Measurements from ENCODE around the gene NOM1. TPM values are rescaled to one million over a fixed set of nuclear protein-coding genes. Genes with fewer than 3 reads are reported as not detected.

The NOM1 gene
- total RNA-seq, 1 donor from 2014 or later, result 19.7 TPM

GRCh38 chr7:156963472-156963871 lies 14.0 kb downstream of the NOM1 start:
- no peaks in the 10 kb centered on the region for H3K9me3 Mint-ChIP-seq (ENCODE audit: unreplicated experiment)
- Histone ChIP-seq H3K27ac (ENCODE audit: low read depth, low read length) (no peak overlapping the region), H2AFZ (ENCODE audit: low read depth, low read length) (no peak overlapping the region), H3K9me3 (ENCODE audit: insufficient read depth, low read depth, low read length) (no peaks in the 10 kb centered on the region), H3K9ac (ENCODE audit: low read length) (no peak overlapping the region), H3K4me1 (ENCODE audit: insufficient read depth, low read length) (no peaks in the 10 kb centered on the region), H3K79me2 (ENCODE audit: insufficient read depth, low read length) (peaks cover 23% of the 10 kb centered on the region), H4K20me1 (ENCODE audit: insufficient read depth, low read length) (peaks cover 41% of the 10 kb centered on the region), H3K4me2 (ENCODE audit: low read length) (no peak overlapping the region), H3K4me3 (ENCODE audit: insufficient read depth, low read depth, low read length) (no peak overlapping the region), H3K27me3 (ENCODE audit: insufficient read depth, low read length) (no peaks in the 10 kb centered on the region), H3K36me3 (ENCODE audit: insufficient read depth, low read length) (peaks cover 67% of the 10 kb centered on the region)
- no peak overlapping the region for H3K4me3 Mint-ChIP-seq (ENCODE audit: unreplicated experiment)
- no peak for DNase-seq (ENCODE audit: low read depth)
- TF ChIP-seq EZH2 (IDR thresholded peaks at IDR 0.05; ENCODE audit: insufficient read depth, low read length), result no peak
- TF ChIP-seq, protein P1, sequence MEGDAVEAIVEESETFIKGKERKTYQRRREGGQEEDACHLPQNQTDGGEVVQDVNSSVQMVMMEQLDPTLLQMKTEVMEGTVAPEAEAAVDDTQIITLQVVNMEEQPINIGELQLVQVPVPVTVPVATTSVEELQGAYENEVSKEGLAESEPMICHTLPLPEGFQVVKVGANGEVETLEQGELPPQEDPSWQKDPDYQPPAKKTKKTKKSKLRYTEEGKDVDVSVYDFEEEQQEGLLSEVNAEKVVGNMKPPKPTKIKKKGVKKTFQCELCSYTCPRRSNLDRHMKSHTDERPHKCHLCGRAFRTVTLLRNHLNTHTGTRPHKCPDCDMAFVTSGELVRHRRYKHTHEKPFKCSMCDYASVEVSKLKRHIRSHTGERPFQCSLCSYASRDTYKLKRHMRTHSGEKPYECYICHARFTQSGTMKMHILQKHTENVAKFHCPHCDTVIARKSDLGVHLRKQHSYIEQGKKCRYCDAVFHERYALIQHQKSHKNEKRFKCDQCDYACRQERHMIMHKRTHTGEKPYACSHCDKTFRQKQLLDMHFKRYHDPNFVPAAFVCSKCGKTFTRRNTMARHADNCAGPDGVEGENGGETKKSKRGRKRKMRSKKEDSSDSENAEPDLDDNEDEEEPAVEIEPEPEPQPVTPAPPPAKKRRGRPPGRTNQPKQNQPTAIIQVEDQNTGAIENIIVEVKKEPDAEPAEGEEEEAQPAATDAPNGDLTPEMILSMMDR (IDR thresholded peaks at IDR 0.05; ENCODE audit: insufficient read depth, low read depth, low read length), result no peak
- peaks cover 27% of the 10 kb centered on the region for H3K36me3 Mint-ChIP-seq (ENCODE audit: low read depth, unreplicated experiment)
- H3K4me1 Mint-ChIP-seq (ENCODE audit: low read depth, unreplicated experiment), result no peaks in the 10 kb centered on the region
- FAIRE-seq, result no peak
- no peaks in the 10 kb centered on the region for H3K27me3 Mint-ChIP-seq (ENCODE audit: low read depth, unreplicated experiment)
- peak overlapping the region; percentile 7 for H3K27ac Mint-ChIP-seq (ENCODE audit: unreplicated experiment)

GRCh38 chr7:156964971-156965370 lies 15.5 kb downstream of the NOM1 start:
- Mint-ChIP-seq H3K4me3 (ENCODE audit: unreplicated experiment) (no peak overlapping the region), H3K4me1 (ENCODE audit: low read depth, unreplicated experiment) (peaks cover 2% of the 10 kb centered on the region), H3K27me3 (ENCODE audit: low read depth, unreplicated experiment) (no peaks in the 10 kb centered on the region), H3K9me3 (ENCODE audit: unreplicated experiment) (no peaks in the 10 kb centered on the region), H3K27ac (ENCODE audit: unreplicated experiment) (no peak overlapping the region), H3K36me3 (ENCODE audit: low read depth, unreplicated experiment) (peaks cover 28% of the 10 kb centered on the region)
- H3K9ac ChIP-seq (ENCODE audit: low read length), result no peak overlapping the region
- no peaks in the 10 kb centered on the region for H3K9me3 ChIP-seq (ENCODE audit: insufficient read depth, low read depth, low read length)
- H3K4me1 ChIP-seq (ENCODE audit: insufficient read depth, low read length), result no peaks in the 10 kb centered on the region
- TF ChIP-seq, protein P1 (IDR thresholded peaks at IDR 0.05; ENCODE audit: insufficient read depth, low read depth, low read length), result no peak
- no peak for TF ChIP-seq EZH2 (IDR thresholded peaks at IDR 0.05; ENCODE audit: insufficient read depth, low read length)
- no peak overlapping the region for H3K27ac ChIP-seq (ENCODE audit: low read depth, low read length)
- H4K20me1 ChIP-seq (ENCODE audit: insufficient read depth, low read length), result peaks cover 32% of the 10 kb centered on the region
- no peak overlapping the region for H3K4me3 ChIP-seq (ENCODE audit: insufficient read depth, low read depth, low read length)
- DNase-seq (ENCODE audit: low read depth) (no peak), FAIRE-seq (no peak)
- no peak overlapping the region for H2AFZ ChIP-seq (ENCODE audit: low read depth, low read length)
- no peaks in the 10 kb centered on the region for H3K27me3 ChIP-seq (ENCODE audit: insufficient read depth, low read length)
- peaks cover 56% of the 10 kb centered on the region for H3K36me3 ChIP-seq (ENCODE audit: insufficient read depth, low read length)
- H3K79me2 ChIP-seq (ENCODE audit: insufficient read depth, low read length), result peaks cover 16% of the 10 kb centered on the region
- H3K4me2 ChIP-seq (ENCODE audit: low read length), result no peak overlapping the region

DNA sequence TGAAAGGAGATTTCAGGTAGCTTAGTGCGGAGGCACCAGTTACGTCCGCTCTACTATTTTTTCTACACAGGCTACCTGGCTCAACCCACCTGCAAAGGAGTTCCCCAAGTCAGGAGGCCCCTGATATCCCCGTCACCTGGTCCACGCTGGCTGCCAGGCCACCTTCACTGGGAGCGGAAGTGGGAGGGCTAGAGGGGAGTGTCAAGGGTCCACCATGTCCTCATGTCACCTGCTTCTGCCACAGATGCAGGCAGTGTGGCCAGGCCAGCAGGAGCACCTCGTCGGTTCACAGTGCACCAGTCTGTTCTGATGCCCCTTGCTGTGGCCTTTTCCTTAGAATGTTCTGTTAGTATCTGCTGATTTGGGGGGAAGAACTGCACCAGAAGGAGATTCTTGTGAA lies 16.9 kb downstream of the NOM1 start:
- Mint-ChIP-seq H3K4me1 (ENCODE audit: low read depth, unreplicated experiment) (peaks cover 2% of the 10 kb centered on the region), H3K36me3 (ENCODE audit: low read depth, unreplicated experiment) (peaks cover 19% of the 10 kb centered on the region), H3K9me3 (ENCODE audit: unreplicated experiment) (no peaks in the 10 kb centered on the region), H3K4me3 (ENCODE audit: unreplicated experiment) (no peak overlapping the region), H3K27me3 (ENCODE audit: low read depth, unreplicated experiment) (no peaks in the 10 kb centered on the region), H3K27ac (ENCODE audit: unreplicated experiment) (no peak overlapping the region)
- Histone ChIP-seq H2AFZ (ENCODE audit: low read depth, low read length) (no peak overlapping the region), H4K20me1 (ENCODE audit: insufficient read depth, low read length) (peaks cover 23% of the 10 kb centered on the region), H3K27me3 (ENCODE audit: insufficient read depth, low read length) (no peaks in the 10 kb centered on the region), H3K27ac (ENCODE audit: low read depth, low read length) (no peak overlapping the region), H3K9me3 (ENCODE audit: insufficient read depth, low read depth, low read length) (no peaks in the 10 kb centered on the region), H3K4me2 (ENCODE audit: low read length) (no peak overlapping the region), H3K36me3 (ENCODE audit: insufficient read depth, low read length) (peaks cover 57% of the 10 kb centered on the region), H3K4me3 (ENCODE audit: insufficient read depth, low read depth, low read length) (no peak overlapping the region), H3K4me1 (ENCODE audit: insufficient read depth, low read length) (no peaks in the 10 kb centered on the region), H3K9ac (ENCODE audit: low read length) (no peak overlapping the region), H3K79me2 (ENCODE audit: insufficient read depth, low read length) (peaks cover 2% of the 10 kb centered on the region)
- no peak for DNase-seq (ENCODE audit: low read depth)
- TF ChIP-seq, protein P1 (IDR thresholded peaks at IDR 0.05; ENCODE audit: insufficient read depth, low read depth, low read length), result no peak
- no peak for TF ChIP-seq EZH2 (IDR thresholded peaks at IDR 0.05; ENCODE audit: insufficient read depth, low read length)
- FAIRE-seq, result no peak

Data from astrocyte (in vitro differentiated cells and primary cell).